ENCODE measurements around the gene GLI2. TPM values are rescaled to one million over a fixed set of nuclear protein-coding genes. Genes with fewer than 3 reads are reported as not detected.

GLI2 gene
- total RNA-seq, 1 donor from 2014 or later = not detected

DNA sequence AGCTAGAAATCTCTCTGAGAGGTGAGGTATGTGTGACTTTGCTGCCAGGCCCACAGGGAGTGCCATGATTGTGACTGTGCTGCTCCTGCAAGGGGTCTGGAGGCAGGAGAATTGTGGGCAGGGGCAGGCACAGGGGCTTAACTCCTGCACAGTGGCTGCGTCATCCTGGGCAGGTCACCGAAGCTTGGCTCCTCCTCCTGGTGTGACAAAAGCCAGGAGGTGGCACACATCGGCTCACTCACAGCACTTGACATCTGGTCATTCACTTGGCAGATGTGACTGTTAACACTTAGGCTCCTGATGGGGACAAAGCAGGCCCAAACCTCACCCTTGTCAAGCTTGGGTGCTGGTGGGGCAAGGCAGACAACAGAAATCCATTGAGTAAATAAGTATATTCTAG lies 36.4 kb upstream of the GLI2 start:
- Mint-ChIP-seq H3K4me3 (no peak overlapping the region), H3K36me3 (ENCODE audit: low read depth) (no peaks in the 10 kb centered on the region), H3K4me1 (peaks cover 2% of the 10 kb centered on the region), H3K27me3 (peaks cover 34% of the 10 kb centered on the region), H3K9me3 (no peaks in the 10 kb centered on the region), H3K27ac (no peak overlapping the region)
- DNase-seq = no peak
- intact Hi-C loops (cut with micrococcal nuclease) = no loop called here
- ATAC-seq (ENCODE audit: low read depth) = no peak
- TF ChIP-seq, protein P1, sequence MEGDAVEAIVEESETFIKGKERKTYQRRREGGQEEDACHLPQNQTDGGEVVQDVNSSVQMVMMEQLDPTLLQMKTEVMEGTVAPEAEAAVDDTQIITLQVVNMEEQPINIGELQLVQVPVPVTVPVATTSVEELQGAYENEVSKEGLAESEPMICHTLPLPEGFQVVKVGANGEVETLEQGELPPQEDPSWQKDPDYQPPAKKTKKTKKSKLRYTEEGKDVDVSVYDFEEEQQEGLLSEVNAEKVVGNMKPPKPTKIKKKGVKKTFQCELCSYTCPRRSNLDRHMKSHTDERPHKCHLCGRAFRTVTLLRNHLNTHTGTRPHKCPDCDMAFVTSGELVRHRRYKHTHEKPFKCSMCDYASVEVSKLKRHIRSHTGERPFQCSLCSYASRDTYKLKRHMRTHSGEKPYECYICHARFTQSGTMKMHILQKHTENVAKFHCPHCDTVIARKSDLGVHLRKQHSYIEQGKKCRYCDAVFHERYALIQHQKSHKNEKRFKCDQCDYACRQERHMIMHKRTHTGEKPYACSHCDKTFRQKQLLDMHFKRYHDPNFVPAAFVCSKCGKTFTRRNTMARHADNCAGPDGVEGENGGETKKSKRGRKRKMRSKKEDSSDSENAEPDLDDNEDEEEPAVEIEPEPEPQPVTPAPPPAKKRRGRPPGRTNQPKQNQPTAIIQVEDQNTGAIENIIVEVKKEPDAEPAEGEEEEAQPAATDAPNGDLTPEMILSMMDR (IDR thresholded peaks at IDR 0.05) = no peak
- ChIA-PET CTCF (no interaction called here), POLR2A (no interaction called here)

DNA sequence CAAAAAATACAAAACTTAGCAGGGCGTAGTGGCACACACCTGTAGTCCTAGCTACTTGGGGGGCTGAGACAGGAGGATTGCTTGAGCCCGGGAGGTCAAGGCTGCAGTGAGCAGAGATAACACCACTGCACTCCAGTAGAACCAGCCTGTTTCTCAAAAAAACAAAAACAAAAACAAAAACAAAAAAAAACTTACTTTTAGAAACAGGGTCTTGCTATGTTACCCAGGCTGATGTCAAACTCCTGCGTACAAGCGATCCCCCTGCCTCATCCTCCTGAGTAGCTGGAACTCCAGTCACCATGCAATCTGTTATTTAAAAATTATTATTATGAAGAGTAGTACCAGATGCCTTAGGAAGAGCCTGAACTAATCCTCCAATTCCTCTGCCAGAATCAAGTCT lies 35.0 kb upstream of the GLI2 start:
- Mint-ChIP-seq H3K9me3 (no peaks in the 10 kb centered on the region), H3K4me1 (no peaks in the 10 kb centered on the region), H3K4me3 (no peak overlapping the region), H3K27me3 (peaks cover 26% of the 10 kb centered on the region), H3K36me3 (ENCODE audit: low read depth) (no peaks in the 10 kb centered on the region), H3K27ac (no peak overlapping the region)
- TF ChIP-seq, protein P1 (IDR thresholded peaks at IDR 0.05) = no peak
- no peak for ATAC-seq (ENCODE audit: low read depth)
- ChIA-PET POLR2A (no interaction called here), CTCF (no interaction called here)
- DNase-seq = no peak
- intact Hi-C loops (cut with micrococcal nuclease) = no loop called here

DNA sequence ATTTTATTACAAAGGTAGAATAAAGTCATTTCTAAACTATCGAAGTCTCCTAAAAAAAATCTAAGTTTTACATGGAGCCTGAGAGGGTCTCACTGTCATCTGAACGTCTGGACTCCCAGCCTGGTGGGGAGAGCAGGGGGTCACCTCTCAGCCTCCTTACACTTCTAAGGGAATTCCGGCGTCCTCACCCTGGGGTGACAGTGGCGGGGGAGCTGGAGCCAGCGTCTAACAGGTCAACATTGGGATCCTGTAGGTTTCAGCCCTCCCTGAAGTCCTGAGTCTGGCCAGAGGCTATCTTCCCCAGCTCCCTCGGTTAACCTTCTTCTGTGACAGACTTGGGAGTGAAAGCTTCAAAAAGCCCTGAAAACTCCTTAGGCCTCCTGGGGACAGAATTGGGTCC lies 34.6 kb upstream of the GLI2 start:
- no peak overlapping the region for H3K27ac Mint-ChIP-seq
- TF ChIP-seq, protein P1 (IDR thresholded peaks at IDR 0.05) = no peak
- no peaks in the 10 kb centered on the region for H3K4me1 Mint-ChIP-seq
- no peaks in the 10 kb centered on the region for H3K36me3 Mint-ChIP-seq (ENCODE audit: low read depth)
- no peak for DNase-seq
- intact Hi-C loops (cut with micrococcal nuclease) = no loop called here
- peaks cover 21% of the 10 kb centered on the region for H3K27me3 Mint-ChIP-seq
- no peaks in the 10 kb centered on the region for H3K9me3 Mint-ChIP-seq
- H3K4me3 Mint-ChIP-seq = no peak overlapping the region
- ChIA-PET CTCF (no interaction called here), POLR2A (no interaction called here)
- ATAC-seq (ENCODE audit: low read depth) = no peak

DNA sequence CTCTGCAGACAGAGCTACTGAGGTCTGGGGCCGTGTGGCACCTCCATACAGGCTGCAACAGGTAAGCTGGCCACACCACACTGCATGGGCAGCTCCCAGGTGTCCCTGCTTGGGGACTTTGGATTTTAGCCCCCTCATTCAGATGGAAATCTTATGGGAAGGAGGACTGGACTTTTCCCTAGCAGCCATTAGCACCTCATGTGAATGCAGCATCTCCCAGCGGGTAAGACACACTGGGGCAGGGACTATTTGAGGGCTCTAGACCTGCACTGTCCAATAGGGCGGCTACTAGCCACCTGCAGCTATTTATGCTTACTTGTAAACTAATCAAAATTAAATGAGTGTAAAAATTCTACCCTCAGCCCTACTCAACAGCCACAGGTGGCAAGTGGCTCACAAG lies 34.2 kb upstream of the GLI2 start:
- Mint-ChIP-seq H3K9me3 (no peaks in the 10 kb centered on the region), H3K4me3 (no peak overlapping the region), H3K27me3 (peaks cover 18% of the 10 kb centered on the region), H3K4me1 (no peaks in the 10 kb centered on the region), H3K36me3 (ENCODE audit: low read depth) (no peaks in the 10 kb centered on the region), H3K27ac (no peak overlapping the region)
- ChIA-PET CTCF (no interaction called here), POLR2A (no interaction called here)
- DNase-seq (no peak), ATAC-seq (ENCODE audit: low read depth) (no peak)
- TF ChIP-seq, protein P1 (IDR thresholded peaks at IDR 0.05) = no peak
- intact Hi-C loops (cut with micrococcal nuclease) = no loop called here

DNA sequence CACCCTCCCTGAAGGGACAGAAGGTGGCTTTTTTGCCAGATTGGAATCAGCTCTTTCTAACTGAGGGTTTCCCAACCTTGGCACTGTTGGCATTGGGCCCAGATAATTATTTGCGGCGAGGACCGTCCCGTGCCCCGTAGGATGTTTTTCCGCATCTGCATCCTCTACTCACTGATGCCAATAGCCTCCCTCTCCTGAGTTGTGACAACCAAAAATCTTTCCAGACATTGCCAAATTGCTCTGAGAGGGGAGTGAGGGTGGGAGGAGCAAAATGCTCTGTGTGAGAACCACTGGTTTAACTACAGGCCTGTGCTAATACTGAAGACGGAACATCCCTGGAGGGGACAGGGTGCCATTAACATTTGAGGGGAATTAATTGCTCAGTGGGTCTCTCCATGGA lies 33.6 kb upstream of the GLI2 start:
- Mint-ChIP-seq H3K4me3 (no peak overlapping the region), H3K36me3 (ENCODE audit: low read depth) (no peaks in the 10 kb centered on the region), H3K9me3 (no peaks in the 10 kb centered on the region), H3K4me1 (no peaks in the 10 kb centered on the region), H3K27ac (no peak overlapping the region), H3K27me3 (peaks cover 16% of the 10 kb centered on the region)
- ChIA-PET POLR2A (no interaction called here), CTCF (no interaction called here)
- intact Hi-C loops (cut with micrococcal nuclease) = no loop called here
- no peak for DNase-seq
- TF ChIP-seq, protein P1 (IDR thresholded peaks at IDR 0.05) = no peak
- ATAC-seq (ENCODE audit: low read depth) = no peak

All from activated B cell treated with CpG ODN at 0.5 μM for 24 hours (primary cell).